Testis (tissue), 2 donors: ENCODE results near the gene CHD2.

ENCODE experiments used
- CTCF ChIP-seq, 3 experiments: fragments of 450-650 bp in 2 of 3; fragments of 200-600 bp in 1 of 3; sonication (generic) in 1 of 3; IDR thresholded peaks; one replicate each; pipeline ENCODE4 v1.5.1; 2016 to 2019; ENCODE audit warnings: antibody characterized with exemption in 3 of 3, mild to moderate bottlenecking in 2 of 3, moderate library complexity in 1 of 3
- POLR2A ChIP-seq: fragments of 450-650 bp; IDR thresholded peaks from one replicate; pipeline ENCODE4 v1.6.1; 2017; ENCODE audit warnings: antibody characterized with exemption, mild to moderate bottlenecking, moderate library complexity

- TF ChIP-seq POLR2A, result no peak
- no peak for TF ChIP-seq CTCF (IDR thresholded peaks at IDR 0.05)
Measured at GRCh38 chr15:93059442-93059841, 159.3 kb downstream of the CHD2 start.
